ENCODE results near the gene ANKRD29.
A peak's percentile ranks its signal among the peaks of the same experiment; 100 is the strongest.

ANKRD29 gene

GRCh38 chr18:23627321-23627720 lies 35.4 kb downstream of the ANKRD29 start:
- Histone ChIP-seq H3K4me3 (ENCODE audit: low read depth, low read length) (no peak overlapping the region), H2AFZ (peak overlapping the region; percentile 25), H3K4me2 (ENCODE audit: low read length) (no peak overlapping the region), H3K27ac (peak overlapping the region; percentile 74), H3K4me1 (peaks cover 17% of the 10 kb centered on the region), H3K79me2 (no peaks in the 10 kb centered on the region), H3K9me3 (ENCODE audit: control insufficient read depth, low read length) (no peaks in the 10 kb centered on the region), H3K27me3 (ENCODE audit: control insufficient read depth, insufficient read depth, low read length) (no peaks in the 10 kb centered on the region), H3K36me3 (ENCODE audit: control insufficient read depth, insufficient read depth, low read length) (no peaks in the 10 kb centered on the region), H3K9ac (no peak overlapping the region)
- TF ChIP-seq CTCF (IDR thresholded peaks at IDR 0.05) = no peak

- H3K27ac ChIP-seq = peak overlapping the region; percentile 74
- TF ChIP-seq CTCF (IDR thresholded peaks at IDR 0.05) = no peak
Observed at GRCh38 chr18:23626451-23627279, 36.0 kb downstream of the ANKRD29 start.

GRCh38 chr18:23623040-23623439 lies 39.7 kb downstream of the ANKRD29 start:
- Histone ChIP-seq H3K4me2 (ENCODE audit: low read length) (no peak overlapping the region), H2AFZ (no peak overlapping the region), H3K27me3 (ENCODE audit: control insufficient read depth, insufficient read depth, low read length) (no peaks in the 10 kb centered on the region), H3K9me3 (ENCODE audit: control insufficient read depth, low read length) (no peaks in the 10 kb centered on the region), H3K79me2 (no peaks in the 10 kb centered on the region), H3K4me1 (peaks cover 51% of the 10 kb centered on the region), H3K36me3 (ENCODE audit: control insufficient read depth, insufficient read depth, low read length) (no peaks in the 10 kb centered on the region), H3K9ac (no peak overlapping the region), H3K4me3 (ENCODE audit: low read depth, low read length) (no peak overlapping the region), H3K27ac (no peak overlapping the region)
- no peak for TF ChIP-seq CTCF (IDR thresholded peaks at IDR 0.05)

More at GRCh38 chr18:23626451-23627279, 36.0 kb downstream of the ANKRD29 start:
- H3K9ac ChIP-seq = no peak overlapping the region
- peak overlapping the region; percentile 16 for H3K4me2 ChIP-seq (ENCODE audit: low read length)
- no peaks in the 10 kb centered on the region for H3K9me3 ChIP-seq (ENCODE audit: control insufficient read depth, low read length)
- peak overlapping the region; percentile 63 for H2AFZ ChIP-seq
- H3K36me3 ChIP-seq (ENCODE audit: control insufficient read depth, insufficient read depth, low read length) = no peaks in the 10 kb centered on the region
- H3K79me2 ChIP-seq = no peaks in the 10 kb centered on the region
- peaks cover 22% of the 10 kb centered on the region for H3K4me1 ChIP-seq
- no peak overlapping the region for H3K4me3 ChIP-seq (ENCODE audit: low read depth, low read length)
- no peaks in the 10 kb centered on the region for H3K27me3 ChIP-seq (ENCODE audit: control insufficient read depth, insufficient read depth, low read length)

GRCh38 chr18:23619388-23619881 lies 43.3 kb downstream of the ANKRD29 start:
- no peak for TF ChIP-seq CTCF (IDR thresholded peaks at IDR 0.05)
- Histone ChIP-seq H3K4me1 (peaks cover 50% of the 10 kb centered on the region), H3K27me3 (ENCODE audit: control insufficient read depth, insufficient read depth, low read length) (no peaks in the 10 kb centered on the region), H3K4me3 (ENCODE audit: low read depth, low read length) (no peak overlapping the region), H2AFZ (peak overlapping the region; percentile 78), H3K27ac (peak overlapping the region; percentile 98), H3K9ac (peak overlapping the region; percentile 3), H3K9me3 (ENCODE audit: control insufficient read depth, low read length) (no peaks in the 10 kb centered on the region), H3K79me2 (no peaks in the 10 kb centered on the region), H3K36me3 (ENCODE audit: control insufficient read depth, insufficient read depth, low read length) (no peaks in the 10 kb centered on the region), H3K4me2 (ENCODE audit: low read length) (no peak overlapping the region)

Data from parathyroid adenoma (tissue), 2 donors.